ENCODE results near the gene ENDOU. TPM values are rescaled to one million over a fixed set of nuclear protein-coding genes. Genes with fewer than 3 reads are reported as not detected.

ENDOU gene
- total and polyA plus RNA-seq, 4 donors, result 0.07 to 0.45 (median 0.31) TPM; not detected in 1

DNA sequence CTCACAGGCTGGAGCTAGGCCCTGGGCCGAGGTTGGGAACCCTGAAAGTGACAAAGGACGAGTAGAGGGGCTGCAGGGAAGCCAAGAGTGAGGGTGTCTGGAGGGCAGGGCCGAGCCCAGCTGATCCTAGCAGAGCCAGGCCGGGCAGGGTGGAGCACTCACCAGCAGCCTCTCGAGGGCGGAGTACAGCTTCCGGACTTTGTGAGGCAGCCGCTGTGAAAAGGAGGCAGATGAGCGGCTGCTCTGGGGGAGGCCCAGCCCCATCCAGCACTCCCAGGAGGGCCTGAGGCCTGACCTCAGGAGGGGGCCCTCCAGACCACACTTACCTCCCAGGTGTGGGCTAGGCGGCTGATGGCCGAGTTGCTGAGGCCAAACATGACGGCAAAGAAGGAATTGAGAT, 14.7 kb upstream of the ENDOU start:
- ATAC-seq (ENCODE audit: insufficient read depth, low FRiP score), result no peak
- no peak for DNase-seq
- WGBS, 2 donors, result 69 to 80% methylated on average over 12 of the region's 12 CpGs
- peaks cover 13 to 44% (median 29%) of the 10 kb centered on the region in 5 donors for H3K4me1 ChIP-seq (ENCODE audit: control insufficient read depth in 5 of 5, insufficient read depth in 5 of 5, low read length in 5 of 5)
- H3K4me3 ChIP-seq, result no peak overlapping the region
- TF ChIP-seq, protein P1, sequence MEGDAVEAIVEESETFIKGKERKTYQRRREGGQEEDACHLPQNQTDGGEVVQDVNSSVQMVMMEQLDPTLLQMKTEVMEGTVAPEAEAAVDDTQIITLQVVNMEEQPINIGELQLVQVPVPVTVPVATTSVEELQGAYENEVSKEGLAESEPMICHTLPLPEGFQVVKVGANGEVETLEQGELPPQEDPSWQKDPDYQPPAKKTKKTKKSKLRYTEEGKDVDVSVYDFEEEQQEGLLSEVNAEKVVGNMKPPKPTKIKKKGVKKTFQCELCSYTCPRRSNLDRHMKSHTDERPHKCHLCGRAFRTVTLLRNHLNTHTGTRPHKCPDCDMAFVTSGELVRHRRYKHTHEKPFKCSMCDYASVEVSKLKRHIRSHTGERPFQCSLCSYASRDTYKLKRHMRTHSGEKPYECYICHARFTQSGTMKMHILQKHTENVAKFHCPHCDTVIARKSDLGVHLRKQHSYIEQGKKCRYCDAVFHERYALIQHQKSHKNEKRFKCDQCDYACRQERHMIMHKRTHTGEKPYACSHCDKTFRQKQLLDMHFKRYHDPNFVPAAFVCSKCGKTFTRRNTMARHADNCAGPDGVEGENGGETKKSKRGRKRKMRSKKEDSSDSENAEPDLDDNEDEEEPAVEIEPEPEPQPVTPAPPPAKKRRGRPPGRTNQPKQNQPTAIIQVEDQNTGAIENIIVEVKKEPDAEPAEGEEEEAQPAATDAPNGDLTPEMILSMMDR (IDR thresholded peaks at IDR 0.05; ENCODE audit: control extremely low read depth, extremely low read depth), result no peak
- H3K36me3 ChIP-seq (ENCODE audit: control insufficient read depth in 4 of 4, insufficient read depth in 4 of 4, low read length in 4 of 4), result no peaks in the 10 kb centered on the region
- H3K27ac ChIP-seq (ENCODE audit: low read depth in 1 of 2, low read length in 1 of 2), result peak overlapping the region in 1 of 2 donors; percentile 63
- H3K9me3 ChIP-seq (ENCODE audit: control insufficient read depth in 4 of 4, insufficient read depth in 3 of 4, low read length in 3 of 4), result no peaks in the 10 kb centered on the region
- no peaks in the 10 kb centered on the region for H3K27me3 ChIP-seq (ENCODE audit: control insufficient read depth in 3 of 3, insufficient read depth in 3 of 3, low read length in 2 of 3)
- no peak overlapping the region for H3K9ac ChIP-seq (ENCODE audit: insufficient read depth in 1 of 2, low read length in 2 of 2)

DNA sequence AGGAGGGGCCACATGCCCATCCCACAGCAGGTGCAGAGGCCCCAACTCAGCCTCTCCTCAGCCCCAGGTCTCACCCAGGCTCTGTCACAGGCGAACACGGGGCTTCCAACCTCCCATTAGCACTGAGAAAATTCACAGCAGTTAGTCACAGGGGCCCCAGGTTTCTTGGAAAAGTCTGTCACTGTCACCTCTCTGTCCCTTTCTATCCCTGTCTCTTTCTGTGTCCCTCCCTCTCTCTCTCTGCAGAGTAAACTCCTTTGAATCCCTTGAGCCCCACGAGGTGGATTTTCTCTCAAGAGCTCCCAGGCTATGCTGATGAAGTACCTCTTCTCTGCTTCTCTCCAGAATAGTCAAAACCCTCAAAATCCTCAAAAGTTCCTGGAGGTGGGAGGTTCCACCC, 14.0 kb upstream of the ENDOU start:
- H3K27ac ChIP-seq (ENCODE audit: low read depth in 1 of 2, low read length in 1 of 2), result no peak overlapping the region
- 80 to 86% methylated on average over 3 of the region's 3 CpGs for WGBS, 2 donors
- TF ChIP-seq, protein P1 (IDR thresholded peaks at IDR 0.05; ENCODE audit: control extremely low read depth, extremely low read depth), result no peak
- H3K9ac ChIP-seq (ENCODE audit: insufficient read depth in 1 of 2, low read length in 2 of 2), result no peak overlapping the region
- H3K27me3 ChIP-seq (ENCODE audit: control insufficient read depth in 3 of 3, insufficient read depth in 3 of 3, low read length in 2 of 3), result no peaks in the 10 kb centered on the region
- H3K4me1 ChIP-seq (ENCODE audit: control insufficient read depth in 5 of 5, insufficient read depth in 5 of 5, low read length in 5 of 5), result peaks cover 13 to 51% (median 34%) of the 10 kb centered on the region in 5 donors
- ATAC-seq (ENCODE audit: insufficient read depth, low FRiP score) (no peak), DNase-seq (no peak)
- H3K9me3 ChIP-seq (ENCODE audit: control insufficient read depth in 4 of 4, insufficient read depth in 3 of 4, low read length in 3 of 4), result no peaks in the 10 kb centered on the region
- H3K36me3 ChIP-seq (ENCODE audit: control insufficient read depth in 4 of 4, insufficient read depth in 4 of 4, low read length in 4 of 4), result no peaks in the 10 kb centered on the region
- H3K4me3 ChIP-seq, result no peak overlapping the region

DNA sequence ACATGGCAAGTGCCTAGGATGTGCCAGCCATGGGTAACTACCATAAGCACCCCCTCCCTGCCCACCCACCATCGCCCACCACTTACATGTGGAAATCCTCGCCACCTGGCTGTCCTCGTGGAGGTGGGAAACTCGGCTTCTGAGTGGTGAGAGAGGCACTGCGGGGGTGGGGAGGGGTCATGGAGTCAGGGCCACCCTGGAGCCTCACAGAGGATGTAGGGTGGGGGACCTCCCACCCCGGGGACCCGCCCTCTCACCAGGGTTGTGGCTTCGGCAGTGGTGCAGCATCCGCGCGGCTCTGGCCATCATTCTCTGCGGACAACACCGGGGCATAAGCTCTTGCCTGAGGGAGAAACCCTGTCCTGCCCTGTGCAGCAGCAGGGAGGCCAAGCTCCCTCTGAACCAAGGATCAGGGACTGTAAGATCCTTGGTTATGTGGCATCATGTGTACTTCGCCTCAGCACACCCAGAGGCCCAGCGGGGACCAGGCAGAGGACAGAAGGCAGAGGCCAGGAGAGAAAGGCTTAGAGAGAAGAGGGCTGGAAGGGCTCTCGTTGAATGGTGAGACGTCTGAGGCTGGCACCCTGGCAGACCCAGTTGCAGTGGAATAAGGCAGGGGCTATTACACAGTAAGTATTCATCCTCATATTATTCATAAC, 12.8 kb upstream of the ENDOU start:
- Histone ChIP-seq H3K4me3 (no peak overlapping the region), H3K9ac (ENCODE audit: insufficient read depth in 1 of 2, low read length in 2 of 2) (no peak overlapping the region), H3K27ac (ENCODE audit: low read depth in 1 of 2, low read length in 1 of 2) (peak overlapping the region; percentile 72 to 87), H3K36me3 (ENCODE audit: control insufficient read depth in 4 of 4, insufficient read depth in 4 of 4, low read length in 4 of 4) (no peaks in the 10 kb centered on the region), H3K27me3 (ENCODE audit: control insufficient read depth in 3 of 3, insufficient read depth in 3 of 3, low read length in 2 of 3) (no peaks in the 10 kb centered on the region), H3K9me3 (ENCODE audit: control insufficient read depth in 4 of 4, insufficient read depth in 3 of 4, low read length in 3 of 4) (no peaks in the 10 kb centered on the region), H3K4me1 (ENCODE audit: control insufficient read depth in 5 of 5, insufficient read depth in 5 of 5, low read length in 5 of 5) (peaks cover 13 to 52% (median 34%) of the 10 kb centered on the region in 5 donors)
- TF ChIP-seq, protein P1 (IDR thresholded peaks at IDR 0.05; ENCODE audit: control extremely low read depth, extremely low read depth), result no peak
- ATAC-seq (ENCODE audit: insufficient read depth, low FRiP score) (no peak), DNase-seq (no peak)
- WGBS, 2 donors, result 90 to 92% methylated on average over 17 of the region's 17 CpGs

Data from lung (tissue), 12 donors.